SJCRH30 (cell line): Measurements from ENCODE around the gene TJAP1. TPM values are rescaled to one million over a fixed set of nuclear protein-coding genes. Genes with fewer than 3 reads are reported as not detected.
"Not testable (repeated sequence)": the region's sequence is repeated elsewhere in the genome, so short reads cannot be mapped to it uniquely, and the experiment has no call there.

ENCODE experiments used
- DNase-seq, 2 experiments: peaks; one replicate each; pipeline ENCODE4 v3.0.0-alpha.2; 2015 to 2020
- H3K27ac ChIP-seq: fragments of 250-450 bp; sonication (Bioruptor Pico); 2 replicates; pipeline ENCODE4 v1.5.1; 2020; ENCODE audit warnings: mild to moderate bottlenecking, moderate library complexity
- H3K27me3 ChIP-seq: fragments of 250-450 bp; sonication (Bioruptor Pico); 2 replicates; pipeline ENCODE4 v1.5.1; 2020; ENCODE audit warnings: mild to moderate bottlenecking, moderate library complexity
- H3K36me3 ChIP-seq: fragments of 250-450 bp; sonication (Bioruptor Pico); 2 replicates; pipeline ENCODE4 v1.5.1; 2020; ENCODE audit warnings: mild to moderate bottlenecking, moderate library complexity
- H3K4me1 ChIP-seq: fragments of 250-450 bp; sonication (Bioruptor Pico); 2 replicates; pipeline ENCODE4 v1.5.1; 2020; ENCODE audit warnings: mild to moderate bottlenecking, moderate library complexity
- H3K4me3 ChIP-seq: fragments of 250-450 bp; sonication (Bioruptor Pico); 2 replicates; pipeline ENCODE4 v1.5.1; 2020; ENCODE audit warnings: mild to moderate bottlenecking, moderate library complexity
- H3K9me3 ChIP-seq: fragments of 250-450 bp; sonication (Bioruptor Pico); replicated peaks from 2 replicates; pipeline ENCODE4 v1.5.1; 2020; ENCODE audit warnings: mild to moderate bottlenecking, moderate library complexity
- total RNA-seq: library from RNA; depleted of rRNA; stranded (reverse); fragments of >200 nt; shearing (Covaris generic); gene quantifications from 2 replicates; pipeline ENCODE4 v1.2.3, GENCODE V29; 2014

The TJAP1 gene
- total RNA-seq, 1 experiment from 2014 or later: 38.8 TPM

DNA sequence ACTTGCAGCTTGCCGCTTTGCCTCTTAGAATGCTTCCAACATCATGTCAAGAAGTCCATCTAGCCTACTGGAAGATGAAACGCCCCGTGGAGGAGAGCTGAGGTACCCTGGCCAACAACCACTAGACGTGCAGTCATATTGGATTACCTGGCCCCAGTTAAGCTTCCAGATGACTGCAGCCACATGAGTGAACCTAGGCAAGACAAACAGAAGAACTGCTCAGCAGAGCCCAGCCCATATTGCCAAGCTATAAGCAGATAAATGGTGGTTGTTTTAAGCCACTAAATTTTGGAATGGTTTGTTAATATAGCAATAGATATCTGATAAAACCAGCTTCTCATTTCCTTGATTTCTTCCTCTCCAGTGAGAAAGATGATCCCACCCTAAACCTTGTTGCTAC lies 17.3 kb upstream of the TJAP1 start:
- Histone ChIP-seq H3K4me1 (peaks cover 13% of the 10 kb centered on the region; the same call in 1 of the 2 replicates), H3K36me3 (no peaks in the 10 kb centered on the region), H3K9me3 (0 out of 2 replicates have a peak, but pooled peaks cover 4% of the 10 kb centered on the region), H3K27ac (no peak overlapping the region), H3K4me3 (no peak overlapping the region), H3K27me3 (no peaks in the 10 kb centered on the region)
- no peak for DNase-seq

DNA sequence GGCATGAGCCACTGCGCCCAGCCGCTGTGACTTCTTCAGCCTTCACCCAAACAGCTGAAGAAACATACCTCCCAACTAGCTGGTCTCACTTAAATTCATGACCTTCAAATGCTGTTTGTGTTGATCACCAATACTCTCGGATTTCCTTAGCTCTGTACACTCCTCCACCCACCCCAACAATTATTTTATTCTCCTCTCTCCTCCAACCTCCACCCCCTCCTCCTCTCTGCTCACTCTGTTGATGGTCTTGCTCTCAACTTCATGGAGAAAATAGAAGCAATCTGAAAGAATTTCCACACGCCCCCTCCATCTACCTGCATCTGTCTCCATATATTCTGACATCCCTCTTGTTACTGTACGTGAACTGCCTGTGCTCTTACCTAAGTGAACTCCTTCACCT lies 15.4 kb upstream of the TJAP1 start:
- Histone ChIP-seq H3K4me1 (peaks cover 10% of the 10 kb centered on the region; the same call in 1 of the 2 replicates), H3K27ac (no peak overlapping the region), H3K9me3 (0 out of 2 replicates have a peak, but pooled peaks cover under 1% of the 10 kb centered on the region), H3K36me3 (no peaks in the 10 kb centered on the region), H3K4me3 (no peak overlapping the region), H3K27me3 (no peaks in the 10 kb centered on the region)
- DNase-seq: peak; percentile 31 to 63

DNA sequence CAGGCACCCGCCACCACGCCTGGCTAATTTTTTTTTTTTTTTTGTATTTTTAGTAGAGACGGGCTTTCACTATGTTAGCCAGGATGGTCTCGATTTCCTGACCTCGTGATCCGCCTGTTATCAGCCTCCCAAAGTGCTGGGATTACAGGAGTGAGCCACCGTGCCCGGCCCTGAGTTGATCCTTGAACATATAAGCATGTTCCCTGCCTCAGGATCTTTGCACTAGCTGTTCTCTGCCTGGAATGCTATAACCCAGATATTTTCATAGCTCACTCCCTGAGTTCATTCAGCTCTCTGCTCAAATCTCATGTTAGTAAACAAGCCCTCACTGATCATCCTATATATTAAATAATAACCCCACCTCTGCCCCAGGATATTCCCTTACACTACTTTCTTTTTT lies 13.0 kb upstream of the TJAP1 start:
- no peaks in the 10 kb centered on the region for H3K9me3 ChIP-seq
- H3K4me3 ChIP-seq: no peak overlapping the region
- no peak for DNase-seq
- H3K27me3 ChIP-seq: no peaks in the 10 kb centered on the region
- H3K36me3 ChIP-seq: no peaks in the 10 kb centered on the region
- no peak overlapping the region for H3K27ac ChIP-seq
- H3K4me1 ChIP-seq: peaks cover 10% of the 10 kb centered on the region; the same call in 1 of the 2 replicates

DNA sequence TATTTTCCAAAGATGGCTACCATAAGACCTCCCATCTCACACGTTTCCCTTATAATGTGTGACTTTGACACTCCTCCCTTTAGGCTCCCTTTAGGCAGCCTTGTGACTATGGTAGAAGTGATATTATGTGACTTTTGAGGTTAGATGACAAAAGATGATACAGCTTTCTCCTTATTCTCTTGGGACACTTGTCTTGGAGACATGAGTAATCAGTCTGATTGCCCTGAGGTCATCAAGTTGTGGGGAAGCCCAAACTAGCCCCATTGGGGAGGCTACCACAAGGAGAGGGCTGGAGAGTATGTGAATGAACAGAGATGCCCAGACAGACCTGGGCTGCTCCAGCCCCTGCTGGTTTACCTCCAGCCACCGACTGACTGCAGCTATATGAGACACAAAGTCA lies 11.4 kb upstream of the TJAP1 start:
- Histone ChIP-seq H3K27me3 (no peaks in the 10 kb centered on the region), H3K9me3 (no peaks in the 10 kb centered on the region), H3K36me3 (no peaks in the 10 kb centered on the region), H3K4me1 (peaks cover 10% of the 10 kb centered on the region; the same call in 1 of the 2 replicates), H3K4me3 (no peak overlapping the region), H3K27ac (no peak overlapping the region)
- no peak for DNase-seq

DNA sequence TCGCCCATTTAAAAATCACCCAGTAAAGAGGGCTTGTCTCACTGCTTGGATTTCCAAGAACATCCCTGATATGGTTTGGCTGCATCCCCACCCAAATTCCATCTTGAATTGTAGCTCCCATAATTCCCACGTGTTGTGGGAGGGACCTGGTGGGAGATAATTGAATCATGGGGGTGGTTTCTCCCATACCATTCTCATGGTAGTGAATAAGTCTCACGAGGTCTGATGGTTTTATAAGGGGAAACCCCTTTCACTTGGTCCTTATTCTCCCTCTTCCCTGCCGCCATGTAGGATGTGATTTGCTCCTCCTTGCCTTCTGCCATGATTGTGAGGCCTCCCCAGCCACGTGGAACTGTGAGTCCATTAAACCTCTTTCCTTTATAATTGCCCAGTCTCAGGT lies 10.1 kb upstream of the TJAP1 start:
- H3K4me1 ChIP-seq, H3K36me3 ChIP-seq, H3K27me3 ChIP-seq, DNase-seq, H3K4me3 ChIP-seq, H3K27ac ChIP-seq, H3K9me3 ChIP-seq: not testable (repeated sequence)

DNA sequence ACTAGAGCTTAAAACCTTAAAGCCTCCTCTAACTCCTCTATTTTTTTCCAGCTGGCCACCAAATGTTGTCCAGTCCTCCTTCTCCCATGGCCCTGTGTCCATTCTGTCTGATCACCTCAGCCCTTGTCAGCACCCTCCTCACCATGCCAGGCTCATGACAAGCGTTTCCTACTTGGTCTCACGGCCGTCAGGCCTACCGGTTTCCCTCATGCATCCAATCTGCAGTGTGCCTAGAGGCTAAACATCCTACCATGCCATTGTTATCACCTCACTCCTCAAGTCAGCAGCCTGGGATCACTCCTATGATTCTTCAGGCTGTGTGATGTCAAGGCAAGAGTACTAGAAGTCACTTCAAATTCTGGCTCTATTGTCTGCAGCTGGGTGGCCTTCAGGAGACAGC lies 9.6 kb upstream of the TJAP1 start:
- Histone ChIP-seq H3K27me3 (no peaks in the 10 kb centered on the region), H3K4me3 (no peak overlapping the region), H3K9me3 (no peaks in the 10 kb centered on the region), H3K4me1 (peaks cover under 1% of the 10 kb centered on the region; the same call in 1 of the 2 replicates), H3K27ac (no peak overlapping the region), H3K36me3 (no peaks in the 10 kb centered on the region)
- DNase-seq: no peak

DNA sequence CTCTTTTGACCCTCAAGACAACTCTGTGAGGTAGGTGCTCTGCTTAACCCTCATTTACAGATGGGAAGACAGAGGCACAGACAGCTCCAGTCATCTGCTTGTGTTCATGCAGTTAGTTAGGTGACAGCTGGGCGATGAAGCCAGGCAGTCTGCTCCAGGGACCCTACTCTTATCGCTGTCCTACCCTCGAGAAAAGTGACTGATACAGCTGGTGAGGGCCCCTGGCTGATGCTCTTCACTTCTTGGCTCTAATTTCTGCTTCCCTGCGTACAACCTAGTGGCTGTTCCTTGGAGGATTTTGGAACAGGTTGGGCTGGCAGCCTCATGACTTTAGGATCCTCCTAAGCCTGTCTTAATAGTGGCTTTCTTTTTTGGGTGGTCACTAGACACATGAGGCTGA lies 9.1 kb upstream of the TJAP1 start:
- H3K9me3 ChIP-seq: no peaks in the 10 kb centered on the region
- DNase-seq: no peak

DNA sequence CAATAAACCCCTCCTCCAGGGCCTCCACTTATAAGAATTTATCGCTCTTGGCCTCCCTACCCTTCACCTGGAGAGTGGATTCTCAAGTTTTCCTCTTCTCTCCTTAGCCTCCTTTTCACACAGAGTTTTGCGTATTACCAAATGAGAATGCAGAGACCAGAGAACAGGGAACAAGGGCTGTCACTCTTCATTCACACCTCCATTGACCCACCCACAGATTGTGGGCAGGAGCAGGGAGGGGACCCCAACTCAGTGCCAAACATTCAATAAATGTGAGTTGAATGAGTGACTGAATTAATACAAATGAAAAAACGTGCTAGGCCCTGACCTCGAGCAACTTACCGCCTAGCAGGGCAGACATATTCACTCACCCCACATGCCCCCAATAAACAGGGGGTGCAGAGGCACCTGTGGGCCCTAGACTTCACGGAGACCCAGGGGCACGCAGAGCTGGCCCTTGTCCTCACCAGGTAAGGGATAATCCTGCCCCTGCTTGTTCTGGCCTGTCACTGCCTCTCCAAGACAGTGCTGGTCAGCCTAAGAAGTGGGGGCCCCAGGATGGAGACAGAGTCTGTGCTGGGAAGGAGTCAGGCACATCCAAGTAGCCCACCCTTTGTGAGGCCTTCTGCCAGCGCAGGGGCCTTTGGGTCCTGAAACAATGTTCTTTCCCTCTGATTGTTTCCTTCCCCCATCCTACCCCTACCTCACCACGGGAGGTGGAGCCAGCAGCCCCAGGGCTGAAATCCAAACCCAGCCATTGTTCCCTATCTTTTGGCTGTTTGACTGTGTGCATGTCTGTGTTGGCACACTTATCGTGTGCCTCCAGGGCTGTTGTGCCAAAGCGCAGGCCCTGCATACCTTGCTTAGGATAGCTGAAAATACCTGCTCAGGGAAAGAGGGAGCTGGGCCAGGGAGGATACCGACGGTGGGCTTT lies 8.4 kb upstream of the TJAP1 start:
- H3K27me3 ChIP-seq: no peaks in the 10 kb centered on the region

More for the DNA sequence above, 9.1 kb upstream of the TJAP1 start:
- Histone ChIP-seq H3K36me3 (no peaks in the 10 kb centered on the region), H3K27me3 (no peaks in the 10 kb centered on the region), H3K4me1 (no peaks in the 10 kb centered on the region), H3K27ac (no peak overlapping the region), H3K4me3 (no peak overlapping the region)

DNA sequence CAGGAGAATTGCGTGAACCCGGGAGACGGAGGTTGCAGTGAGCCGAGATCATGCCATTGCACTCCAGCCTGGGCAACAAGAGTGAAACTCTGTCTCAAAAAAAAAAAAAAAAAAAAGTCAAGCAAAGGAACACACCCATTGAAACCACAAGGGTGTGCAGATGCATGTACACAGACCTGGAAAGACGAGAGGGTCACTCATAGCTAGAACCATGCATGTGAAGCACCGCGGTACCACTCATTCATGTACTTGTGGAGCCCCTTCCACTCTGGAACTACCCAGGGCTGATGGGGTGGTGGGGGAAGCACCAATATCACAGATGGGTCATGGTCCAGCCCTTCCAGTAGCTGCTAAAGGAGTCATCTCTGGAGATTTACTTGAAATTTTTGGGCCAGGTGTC lies 7.4 kb upstream of the TJAP1 start:
- Histone ChIP-seq H3K4me3 (no peak overlapping the region), H3K4me1 (peaks cover 3% of the 10 kb centered on the region; the same call in 1 of the 2 replicates), H3K27ac (no peak overlapping the region), H3K9me3 (no peaks in the 10 kb centered on the region), H3K27me3 (no peaks in the 10 kb centered on the region), H3K36me3 (no peaks in the 10 kb centered on the region)
- DNase-seq: no peak

More for the DNA sequence above, 8.4 kb upstream of the TJAP1 start:
- Histone ChIP-seq H3K9me3 (no peaks in the 10 kb centered on the region), H3K36me3 (no peaks in the 10 kb centered on the region), H3K4me1 (no peaks in the 10 kb centered on the region), H3K4me3 (no peak overlapping the region), H3K27ac (no peak overlapping the region)
- DNase-seq: no peak

DNA sequence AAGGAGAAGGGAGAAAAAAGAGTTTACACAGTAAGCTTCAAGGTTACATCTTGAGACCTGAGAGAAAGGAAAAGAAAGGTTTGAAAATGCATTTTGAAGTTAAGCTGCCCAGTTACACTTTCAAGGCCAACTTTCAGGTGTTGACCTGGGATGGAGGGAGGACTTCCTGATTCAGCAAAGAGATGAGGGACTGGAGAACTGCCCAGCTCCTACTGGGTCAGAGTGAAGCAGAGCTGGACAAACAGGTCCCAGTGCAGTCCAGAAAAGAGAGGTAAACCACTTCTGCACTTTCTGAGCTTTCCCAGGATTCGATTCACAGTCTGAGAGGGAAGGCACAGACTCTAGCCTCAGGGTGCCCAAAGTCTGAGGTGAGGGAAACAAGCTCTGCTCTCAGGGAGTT lies 6.0 kb upstream of the TJAP1 start:
- H3K9me3 ChIP-seq: no peaks in the 10 kb centered on the region
- H3K4me3 ChIP-seq: no peak overlapping the region
- DNase-seq: no peak
- H3K4me1 ChIP-seq: peaks cover 17% of the 10 kb centered on the region
- no peaks in the 10 kb centered on the region for H3K36me3 ChIP-seq
- H3K27ac ChIP-seq: no peak overlapping the region
- no peaks in the 10 kb centered on the region for H3K27me3 ChIP-seq

DNA sequence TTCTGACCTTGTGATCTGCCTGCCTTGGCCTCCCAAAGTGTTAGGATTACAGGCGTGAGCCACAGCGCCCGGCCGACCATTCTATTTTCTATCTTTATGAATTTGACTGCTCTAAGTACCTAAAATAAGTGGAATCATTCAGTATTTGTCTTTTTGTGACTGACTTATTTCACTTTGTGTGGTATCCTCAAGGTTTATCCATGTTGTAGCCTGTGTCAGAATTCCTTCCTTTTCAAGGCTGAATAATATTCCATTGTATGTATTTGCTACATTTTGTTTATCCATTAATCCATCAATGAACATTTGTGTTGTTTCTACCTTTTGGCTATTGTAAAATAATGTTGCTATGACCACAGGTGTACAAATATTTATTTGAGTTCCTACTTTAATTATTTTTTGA lies 4.9 kb upstream of the TJAP1 start:
- Histone ChIP-seq H3K9me3 (no peaks in the 10 kb centered on the region), H3K27me3 (no peaks in the 10 kb centered on the region), H3K27ac (no peak overlapping the region), H3K36me3 (no peaks in the 10 kb centered on the region), H3K4me3 (no peak overlapping the region), H3K4me1 (peaks cover 22% of the 10 kb centered on the region)
- no peak for DNase-seq

DNA sequence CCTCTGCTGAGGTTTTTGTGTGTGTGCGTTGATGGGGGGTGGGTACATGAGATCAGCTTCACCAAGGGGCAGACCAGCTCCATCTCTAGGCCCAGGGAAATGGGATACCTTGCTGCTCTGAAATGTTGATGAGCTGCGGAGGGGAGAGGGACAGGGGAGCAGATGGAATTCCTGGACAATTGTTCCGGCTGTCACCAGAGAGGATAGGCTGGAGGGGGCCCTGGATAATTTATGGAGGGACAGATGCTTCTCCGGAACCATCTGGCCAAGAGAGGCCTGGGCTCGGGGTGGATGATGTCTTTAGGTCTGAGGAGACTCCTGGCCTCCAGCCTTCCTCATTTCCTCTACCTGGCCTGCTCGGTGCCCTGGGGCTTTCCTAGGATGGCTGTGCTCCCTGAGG lies 1.9 kb upstream of the TJAP1 start:
- Histone ChIP-seq H3K9me3 (no peaks in the 10 kb centered on the region), H3K4me3 (no peak overlapping the region), H3K36me3 (no peaks in the 10 kb centered on the region; the same call in 1 of the 2 replicates), H3K27me3 (no peaks in the 10 kb centered on the region), H3K4me1 (peaks cover 29% of the 10 kb centered on the region), H3K27ac (peak overlapping the region; percentile 7; the same call in 1 of the 2 replicates)
- DNase-seq: peak; percentile 85 to 93

DNA sequence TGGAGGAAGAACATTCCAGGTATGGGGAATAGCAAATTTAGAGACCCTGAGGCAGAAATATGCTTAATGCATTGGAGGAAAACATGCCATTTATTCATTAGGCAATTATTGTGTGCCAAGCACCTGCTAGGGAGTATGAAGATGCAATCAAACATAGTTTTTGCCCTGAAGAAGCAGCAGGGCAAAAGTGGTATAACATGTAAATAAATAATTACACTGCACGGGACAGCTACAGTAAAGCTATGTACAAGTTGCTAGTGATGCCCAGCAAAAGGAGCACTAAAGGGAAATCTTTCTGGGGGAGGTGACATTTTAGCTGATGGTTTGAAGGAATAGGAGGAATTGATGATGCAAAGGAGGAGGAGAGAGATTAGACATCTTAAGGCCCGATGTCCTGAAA lies 624 bp upstream of the TJAP1 start:
- no peak for DNase-seq
- Histone ChIP-seq H3K36me3 (no peaks in the 10 kb centered on the region; the same call in 1 of the 2 replicates), H3K4me1 (peaks cover 29% of the 10 kb centered on the region), H3K27ac (no peak overlapping the region), H3K4me3 (peak overlapping the region; percentile 72), H3K9me3 (no peaks in the 10 kb centered on the region), H3K27me3 (no peaks in the 10 kb centered on the region)

DNA sequence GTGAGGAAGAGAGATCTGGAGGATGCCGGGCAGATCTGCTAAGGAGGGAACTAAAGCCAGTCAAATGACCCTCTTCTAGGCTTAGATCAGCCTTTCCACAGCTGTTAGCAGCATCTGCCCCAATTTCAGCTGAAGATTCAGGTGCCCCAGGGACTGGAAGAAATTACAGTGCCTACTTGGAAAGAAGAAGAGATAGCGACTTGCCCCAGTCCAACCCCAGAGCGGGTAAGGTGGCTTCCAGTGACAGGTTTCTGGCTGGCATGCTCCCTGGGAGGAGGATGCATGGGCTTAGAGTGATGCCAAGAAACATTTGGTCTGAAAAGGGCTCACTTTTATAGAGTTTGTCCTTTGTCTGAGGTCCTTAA lies 620 bp downstream of the TJAP1 start:
- Histone ChIP-seq H3K4me3 (peak overlapping the region; percentile 72), H3K27ac (peak overlapping the region; percentile 78)
- DNase-seq: no peak

DNA sequence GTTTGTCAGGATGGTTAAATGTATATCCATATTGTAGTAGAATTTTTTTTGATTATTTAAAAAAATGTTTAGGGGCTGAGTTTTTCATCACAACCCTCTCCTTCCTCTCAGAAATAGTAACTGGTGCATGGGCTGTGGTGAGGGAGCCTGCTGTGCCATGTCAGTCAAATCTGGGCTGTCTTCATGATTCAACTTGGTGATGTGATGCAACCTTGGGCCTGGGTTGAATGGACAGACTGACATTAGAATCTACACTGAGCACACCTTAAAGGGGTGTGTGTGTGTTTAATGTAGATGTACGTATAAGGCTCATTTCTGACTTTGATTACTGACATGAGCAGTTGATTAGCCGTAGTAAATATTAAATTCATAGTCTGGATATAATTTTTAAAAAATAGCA lies 3.7 kb downstream of the TJAP1 start:
- no peak for DNase-seq
- no peak overlapping the region for H3K4me3 ChIP-seq
- no peaks in the 10 kb centered on the region for H3K9me3 ChIP-seq
- H3K27me3 ChIP-seq: no peaks in the 10 kb centered on the region
- peaks cover 16% of the 10 kb centered on the region for H3K4me1 ChIP-seq
- no peaks in the 10 kb centered on the region; the same call in 1 of the 2 replicates for H3K36me3 ChIP-seq
- H3K27ac ChIP-seq: no peak overlapping the region

More for the DNA sequence above, 620 bp downstream of the TJAP1 start:
- Histone ChIP-seq H3K27me3 (no peaks in the 10 kb centered on the region), H3K4me1 (peaks cover 29% of the 10 kb centered on the region), H3K9me3 (no peaks in the 10 kb centered on the region), H3K36me3 (no peaks in the 10 kb centered on the region; the same call in 1 of the 2 replicates)
